OCI-LY7 (cell line): ENCODE data around the gene DYNLT3. TPM values are rescaled to one million over a fixed set of nuclear protein-coding genes. Genes with fewer than 3 reads are reported as not detected.
A peak's percentile ranks its signal among the peaks of the same experiment; 100 is the strongest.

ENCODE experiments used
- BruUV-seq: library from RNA; stranded (reverse); fragments of 400-500 nt; replicated peaks from 2 replicates; lab custom pipeline; 2021; lab: Mats Ljungman, UMichigan
- CTCF ChIA-PET: fragments of 300-600 bp; sonication (Branson Sonifier 250); formaldehyde crosslinking; loops from one replicate; lab custom pipeline; 2022; ENCODE audit warnings: antibody characterized with exemption; ENCODE audit not compliant: unreplicated experiment; lab: Charles Lee
- POLR2A ChIA-PET: fragments of 300-600 bp; sonication (Branson Sonifier 250); formaldehyde crosslinking; loops from one replicate; lab custom pipeline; 2022; ENCODE audit warnings: antibody characterized with exemption; lab: Charles Lee
- DNase-seq: peaks from one replicate; pipeline ENCODE4 v3.0.0-alpha.2; 2015; ENCODE audit warnings: low spot score
- H2AFZ ChIP-seq: fragments of 200-600 bp; sonication (generic), shearing (Covaris generic); 2 replicates; pipeline ENCODE4 v1.6.1; 2014; ENCODE audit warnings: mild to moderate bottlenecking, antibody characterized with exemption, low read length, moderate library complexity
- H3K27ac ChIP-seq: fragments of 200-600 bp; sonication (generic); 2 replicates; pipeline ENCODE4 v1.5.1; 2014; ENCODE audit warnings: mixed run types, low read depth, mild to moderate bottlenecking, moderate library complexity, low read length, inconsistent platforms; ENCODE audit not compliant: poor library complexity, severe bottlenecking
- H3K36me3 ChIP-seq: fragments of 200-600 bp; sonication (generic); 2 replicates; pipeline ENCODE4 v1.6.1; 2014; ENCODE audit warnings: mild to moderate bottlenecking, antibody characterized with exemption, low read length, moderate library complexity, mixed read lengths; ENCODE audit not compliant: insufficient read depth
- H3K4me1 ChIP-seq: fragments of 200-600 bp; sonication (generic); 2 replicates; pipeline ENCODE4 v1.5.1; 2014; ENCODE audit warnings: mild to moderate bottlenecking, low read length; ENCODE audit not compliant: insufficient read depth, poor library complexity, severe bottlenecking
- H3K4me2 ChIP-seq: fragments of 200-600 bp; sonication (generic); 2 replicates; pipeline ENCODE4 v1.6.1; 2014; ENCODE audit warnings: mild to moderate bottlenecking, low read length
- H3K4me3 ChIP-seq: fragments of 200-600 bp; sonication (generic); 2 replicates; pipeline ENCODE4 v1.5.1; 2014; ENCODE audit warnings: mild to moderate bottlenecking, low read depth, low read length; ENCODE audit not compliant: poor library complexity, severe bottlenecking
- H3K79me2 ChIP-seq: fragments of 200-600 bp; sonication (generic); 2 replicates; pipeline ENCODE4 v1.6.1; 2016; ENCODE audit warnings: low read depth, mild to moderate bottlenecking, low read length, moderate library complexity, mixed read lengths; ENCODE audit not compliant: insufficient read depth
- H3K9me2 ChIP-seq: fragments of 200-600 bp; sonication (generic); 2 replicates; pipeline ENCODE4 v1.6.1; 2016; ENCODE audit warnings: mild to moderate bottlenecking, low read length, mixed read lengths; ENCODE audit not compliant: insufficient read depth
- H3K9me3 ChIP-seq: fragments of 200-600 bp; sonication (generic); 2 replicates; pipeline ENCODE4 v1.6.1; 2014; ENCODE audit warnings: mild to moderate bottlenecking, mixed run types, low read length, mixed read lengths
- H4K20me1 ChIP-seq: fragments of 200-600 bp; sonication (generic); 2 replicates; pipeline ENCODE4 v1.6.1; 2014; ENCODE audit warnings: mild to moderate bottlenecking, antibody characterized with exemption, low read length, moderate library complexity, mixed read lengths; ENCODE audit not compliant: insufficient read depth
- EZH2phosphoT487 ChIP-seq: fragments of 200-600 bp; sonication (generic); IDR thresholded peaks from 2 replicates; pipeline ENCODE4 v1.6.1; 2018; ENCODE audit warnings: low read depth, borderline replicate concordance, mild to moderate bottlenecking, mixed run types, antibody characterized with exemption, low read length, moderate library complexity, mixed read lengths
- intact Hi-C: fragments of 100-400 bp; cut with micrococcal nuclease; formaldehyde crosslinking; loops from one replicate; pipeline ENCODE4 v1.10.0; 2022; ENCODE audit not compliant: unreplicated experiment
- total RNA-seq, 2 experiments: library from RNA; depleted of rRNA in 1 of 2; stranded (reverse); fragments of >200 nt in 1 of 2; shearing (Covaris generic) in 1 of 2; gene quantifications; 2 replicates each; pipeline ENCODE4 v1.2.3, GENCODE V29; 2014 to 2022
- TF ChIP-seq, protein P1 (sequence below): fragments of 200-600 bp; sonication (generic); conservative IDR thresholded peaks from 2 replicates; pipeline ENCODE4 v1.5.1; 2014; ENCODE audit warnings: mild to moderate bottlenecking, antibody characterized with exemption, low read length, moderate library complexity, mixed read lengths

DYNLT3 gene
- total RNA-seq, 2 experiments from 2014 or later, result 0.73 to 18.6 TPM

DNA sequence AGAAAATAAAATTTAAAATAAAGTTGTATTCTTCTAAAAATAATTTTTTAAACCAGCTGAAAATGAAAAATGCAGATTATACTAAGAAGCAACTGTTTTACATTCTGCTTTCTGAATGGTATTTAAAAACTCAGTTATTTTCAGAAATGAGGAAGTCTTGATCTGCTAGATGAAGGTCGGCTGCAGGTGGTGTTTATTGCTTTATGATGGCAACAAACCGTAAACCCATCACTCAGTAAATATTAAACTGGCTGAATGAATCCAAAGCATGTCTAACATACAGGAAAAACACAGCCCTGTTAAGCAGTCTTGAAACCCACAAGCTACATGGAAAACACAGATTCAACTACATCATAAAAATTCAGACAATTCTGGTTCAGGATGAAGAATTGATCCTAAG is 29.3 kb downstream of the DYNLT3 start:
- H3K9me3 ChIP-seq, result no peaks in the 10 kb centered on the region
- H3K4me1 ChIP-seq, result peaks cover 96% of the 10 kb centered on the region
- no peaks in the 10 kb centered on the region for H3K36me3 ChIP-seq
- H3K79me2 ChIP-seq, result no peaks in the 10 kb centered on the region; the same call in 1 of the 2 replicates
- no peak overlapping the region for H2AFZ ChIP-seq
- BruUV-seq, result TSS peak; percentile 96
- H3K9me2 ChIP-seq, result no peaks in the 10 kb centered on the region
- H3K4me3 ChIP-seq, result peak overlapping the region; percentile 65
- H4K20me1 ChIP-seq, result no peaks in the 10 kb centered on the region
- ChIA-PET CTCF (no interaction called here), POLR2A (interaction anchor here (1.2 to 5.3 kb wide), 3 partner anchors 35 to 73 kb away, joined by 3 to 65 read pairs (median 6); partner anchors contain the start of gene CYBB)
- H3K27ac ChIP-seq, result peak overlapping the region; percentile 100
- TF ChIP-seq EZH2phosphoT487, result no peak
- TF ChIP-seq, protein P1, sequence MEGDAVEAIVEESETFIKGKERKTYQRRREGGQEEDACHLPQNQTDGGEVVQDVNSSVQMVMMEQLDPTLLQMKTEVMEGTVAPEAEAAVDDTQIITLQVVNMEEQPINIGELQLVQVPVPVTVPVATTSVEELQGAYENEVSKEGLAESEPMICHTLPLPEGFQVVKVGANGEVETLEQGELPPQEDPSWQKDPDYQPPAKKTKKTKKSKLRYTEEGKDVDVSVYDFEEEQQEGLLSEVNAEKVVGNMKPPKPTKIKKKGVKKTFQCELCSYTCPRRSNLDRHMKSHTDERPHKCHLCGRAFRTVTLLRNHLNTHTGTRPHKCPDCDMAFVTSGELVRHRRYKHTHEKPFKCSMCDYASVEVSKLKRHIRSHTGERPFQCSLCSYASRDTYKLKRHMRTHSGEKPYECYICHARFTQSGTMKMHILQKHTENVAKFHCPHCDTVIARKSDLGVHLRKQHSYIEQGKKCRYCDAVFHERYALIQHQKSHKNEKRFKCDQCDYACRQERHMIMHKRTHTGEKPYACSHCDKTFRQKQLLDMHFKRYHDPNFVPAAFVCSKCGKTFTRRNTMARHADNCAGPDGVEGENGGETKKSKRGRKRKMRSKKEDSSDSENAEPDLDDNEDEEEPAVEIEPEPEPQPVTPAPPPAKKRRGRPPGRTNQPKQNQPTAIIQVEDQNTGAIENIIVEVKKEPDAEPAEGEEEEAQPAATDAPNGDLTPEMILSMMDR, result no peak
- intact Hi-C loops, result loop anchor here (1.0 to 10.0 kb wide), 4 partner anchors 36 to 987 kb away; partner anchors contain the start of genes CYBB and MID1IP1
- DNase-seq, result peak; percentile 87
- peak overlapping the region; percentile 78 for H3K4me2 ChIP-seq

DNA sequence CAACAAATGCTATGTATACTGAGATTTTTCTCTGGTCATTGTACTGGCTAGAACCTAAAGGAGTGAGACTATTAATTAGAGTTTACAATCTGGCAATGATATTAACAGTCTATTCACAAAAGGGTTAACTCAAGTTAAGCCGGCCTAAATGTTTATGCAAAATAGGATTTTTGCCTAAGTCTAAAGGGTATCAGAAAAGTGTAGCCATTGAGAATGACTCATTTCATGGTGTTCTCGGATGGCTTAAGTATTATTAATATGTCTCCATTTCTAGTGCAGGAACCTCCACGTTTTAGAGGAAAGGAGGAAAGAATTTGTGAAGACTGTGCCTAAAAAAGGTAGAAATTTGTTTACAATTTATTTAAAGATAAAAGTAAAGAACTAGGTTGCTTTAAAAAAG is 29.8 kb downstream of the DYNLT3 start:
- H4K20me1 ChIP-seq, result no peaks in the 10 kb centered on the region
- no peaks in the 10 kb centered on the region for H3K9me2 ChIP-seq
- peak overlapping the region; percentile 65 for H3K4me3 ChIP-seq
- peak; percentile 72 for DNase-seq
- H3K9me3 ChIP-seq, result no peaks in the 10 kb centered on the region
- no peaks in the 10 kb centered on the region; the same call in 1 of the 2 replicates for H3K79me2 ChIP-seq
- peak overlapping the region; percentile 78 for H3K4me2 ChIP-seq
- H2AFZ ChIP-seq, result peak overlapping the region; percentile 6; the same call in 1 of the 2 replicates
- H3K4me1 ChIP-seq, result peaks cover 96% of the 10 kb centered on the region
- CTCF ChIA-PET, result interaction anchor here (1.0 kb wide), 2 partner anchors 36 to 41 kb away, joined by 5 read pairs; no protein-coding TSS in a partner anchor
- POLR2A ChIA-PET, result interaction anchor here (0.8 to 5.3 kb wide), 12 partner anchors 18 to 83 kb away, joined by 3 to 65 read pairs (median 4); partner anchors contain the start of gene CYBB
- H3K27ac ChIP-seq, result peak overlapping the region; percentile 100
- TF ChIP-seq, protein P1, result no peak
- TF ChIP-seq EZH2phosphoT487, result no peak
- peaks cover 4% of the 10 kb centered on the region; the same call in 1 of the 2 replicates for H3K36me3 ChIP-seq
- intact Hi-C loops, result loop anchor here (5.0 to 10.0 kb wide), 3 partner anchors 35 to 987 kb away; partner anchors contain the start of genes CYBB and MID1IP1
- BruUV-seq, result no TSS peak

DNA sequence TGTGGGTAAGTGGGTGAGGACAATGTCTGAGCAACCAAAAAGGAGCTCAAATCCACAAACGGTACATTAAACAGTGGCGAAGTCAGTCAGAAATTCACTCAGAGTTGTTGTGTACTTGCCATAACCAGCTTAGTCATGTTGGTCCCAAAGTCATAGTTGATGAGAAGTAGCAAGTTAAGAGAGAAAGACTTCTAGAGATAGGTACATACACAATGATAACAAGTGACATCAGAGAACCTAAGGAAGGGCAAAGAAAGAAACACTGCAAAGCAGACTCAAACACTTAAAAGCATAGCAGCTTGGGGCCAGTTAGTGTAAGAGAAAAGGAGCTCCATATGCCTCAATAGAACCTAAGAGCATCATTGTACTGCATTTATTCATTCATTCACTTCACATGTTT is 30.2 kb downstream of the DYNLT3 start:
- peaks cover 6% of the 10 kb centered on the region; the same call in 1 of the 2 replicates for H3K36me3 ChIP-seq
- DNase-seq, result peak; percentile 36
- H4K20me1 ChIP-seq, result no peaks in the 10 kb centered on the region
- no peaks in the 10 kb centered on the region for H3K9me3 ChIP-seq
- H3K79me2 ChIP-seq, result no peaks in the 10 kb centered on the region; the same call in 1 of the 2 replicates
- peaks cover 96% of the 10 kb centered on the region for H3K4me1 ChIP-seq
- H3K9me2 ChIP-seq, result no peaks in the 10 kb centered on the region
- H3K4me3 ChIP-seq, result peak overlapping the region; percentile 65
- ChIA-PET CTCF (interaction anchor here (0.7 to 1.0 kb wide), 3 partner anchors 9 to 40 kb away, joined by 3 to 5 read pairs (median 5); no protein-coding TSS in a partner anchor), POLR2A (interaction anchor here (0.8 to 5.3 kb wide), 13 partner anchors 8 to 83 kb away, joined by 3 to 65 read pairs (median 4); partner anchors contain the start of gene CYBB)
- intact Hi-C loops, result loop anchor here (5.0 to 10.0 kb wide), 3 partner anchors 35 to 988 kb away; partner anchors contain the start of genes CYBB and MID1IP1
- H2AFZ ChIP-seq, result peak overlapping the region; percentile 6; the same call in 1 of the 2 replicates
- peak overlapping the region; percentile 100 for H3K27ac ChIP-seq
- no peak for TF ChIP-seq EZH2phosphoT487
- TF ChIP-seq, protein P1, result no peak
- BruUV-seq, result TSS peak; percentile 81
- H3K4me2 ChIP-seq, result peak overlapping the region; percentile 78
